GM21515 (cell line): ENCODE measurements around the gene JAM2.
"Not testable (repeated sequence)": the region's sequence is repeated elsewhere in the genome, so short reads cannot be mapped to it uniquely, and the experiment has no call there.

ENCODE experiments used
- ATAC-seq: cut with Tn5 transposase; IDR thresholded peaks from one replicate; pipeline ENCODE4 v1.9.1; 2021; ENCODE audit not compliant: unreplicated experiment

Gene JAM2

GRCh38 chr21:25714066-25714465 lies 75.0 kb downstream of the JAM2 start:
- ATAC-seq, result not testable (repeated sequence)

- no peak for ATAC-seq
Observed at GRCh38 chr21:25717491-25718147, 78.6 kb downstream of the JAM2 start.

- ATAC-seq, result no peak
Observed at GRCh38 chr21:25721987-25722386, 82.9 kb downstream of the JAM2 start.

- no peak for ATAC-seq
Observed at GRCh38 chr21:25722631-25723030, 83.6 kb downstream of the JAM2 start.

GRCh38 chr21:25732091-25732760 lies 93.2 kb downstream of the JAM2 start:
- ATAC-seq, result no peak

GRCh38 chr21:25733859-25734653 lies 95.0 kb downstream of the JAM2 start:
- ATAC-seq, result peak; percentile 7

- no peak for ATAC-seq
Observed at GRCh38 chr21:25734654-25734903, 95.5 kb downstream of the JAM2 start.

- ATAC-seq, result peak; percentile 82
Observed at GRCh38 chr21:25734904-25735645, 96.0 kb downstream of the JAM2 start, which contains the start of the genes ATP5PF and GABPA. Gene ATP5PF (minus strand): TSS chr21:25734904. CDS start chr21:25729794, 5,110 bp downstream. Gene GABPA (plus strand): TSS chr21:25734972. CDS start chr21:25741599, 6,627 bp downstream.

GRCh38 chr21:25735646-25736597 lies 96.9 kb downstream of the JAM2 start:
- ATAC-seq, result peak; percentile 14

- ATAC-seq, result no peak
Observed at GRCh38 chr21:25737421-25737820, 98.4 kb downstream of the JAM2 start.

- ATAC-seq, result no peak
Observed at GRCh38 chr21:25742900-25743299, 103.8 kb downstream of the JAM2 start.

GRCh38 chr21:25744854-25745253 lies 105.8 kb downstream of the JAM2 start:
- no peak for ATAC-seq

GRCh38 chr21:25750085-25750484 lies 111.0 kb downstream of the JAM2 start:
- no peak for ATAC-seq

- ATAC-seq, result no peak
Observed at GRCh38 chr21:25752416-25752815, 113.4 kb downstream of the JAM2 start.

GRCh38 chr21:25756190-25756932 lies 117.3 kb downstream of the JAM2 start:
- no peak for ATAC-seq

- ATAC-seq, result no peak
Observed at GRCh38 chr21:25757531-25757930, 118.5 kb downstream of the JAM2 start.

- no peak for ATAC-seq
Observed at GRCh38 chr21:25759573-25759972, 120.5 kb downstream of the JAM2 start.

GRCh38 chr21:25760061-25760460 lies 121.0 kb downstream of the JAM2 start:
- no peak for ATAC-seq

- ATAC-seq, result no peak
Observed at GRCh38 chr21:25760677-25761076, 121.6 kb downstream of the JAM2 start.
